HFF-Myc (cell line): ENCODE results near the gene GNG3.
A peak's percentile ranks its signal among the peaks of the same experiment; 100 is the strongest.

Experiments
- DNase-seq: peaks from one replicate; pipeline ENCODE4 v3.0.0-alpha.2; 2011; ENCODE audit warnings: low read depth; ENCODE audit errors: extremely low read depth
- H3K4me3 ChIP-seq: replicated peaks from 2 replicates; pipeline ENCODE4 v1.5.1; 2011; ENCODE audit warnings: low read depth, mild to moderate bottlenecking, control low read depth, low read length
- CTCF ChIP-seq: IDR thresholded peaks from 2 replicates; pipeline ENCODE4 v1.5.1; 2012; ENCODE audit warnings: mild to moderate bottlenecking, low read depth, low read length, control low read depth; ENCODE audit errors: missing control alignments

GNG3 gene

GRCh38 chr11:62752177-62752785 is 44.8 kb downstream of the GNG3 start:
- no peak overlapping the region for H3K4me3 ChIP-seq
- no peak for DNase-seq
- TF ChIP-seq CTCF: no peak

- no peak for DNase-seq
- peak overlapping the region; percentile 62 for H3K4me3 ChIP-seq
- TF ChIP-seq CTCF: no peak
Observed at GRCh38 chr11:62752994-62753735, 45.7 kb downstream of the GNG3 start.

GRCh38 chr11:62753736-62754603 is 46.5 kb downstream of the GNG3 start, which contains the start of gene ZBTB3:
TSS of gene ZBTB3 (minus strand) at chr11:62754160. CDS start at chr11:62753664, 496 bp downstream.
- peak within 1 kb of the TSS; percentile 62 for H3K4me3 ChIP-seq
- TF ChIP-seq CTCF: no peak
- peak; percentile 99 for DNase-seq

- no peak overlapping the region for H3K4me3 ChIP-seq
- no peak for DNase-seq
- TF ChIP-seq CTCF: no peak
Observed at GRCh38 chr11:62755086-62755615, 47.7 kb downstream of the GNG3 start.

- TF ChIP-seq CTCF: no peak
- no peak for DNase-seq
- H3K4me3 ChIP-seq: no peak overlapping the region
Observed at GRCh38 chr11:62757846-62758788, 50.6 kb downstream of the GNG3 start.
